Neural crest cell (in vitro differentiated cells): ENCODE measurements around the gene PLXNA1. TPM values are rescaled to one million over a fixed set of nuclear protein-coding genes. Genes with fewer than 3 reads are reported as not detected.

Source experiments
- DNase-seq: peaks from one replicate; pipeline ENCODE4 v3.0.0; 2021; ENCODE audit warnings: low read depth, mixed read lengths, low spot score
- H3K27ac Mint-ChIP-seq: one replicate; pipeline ENCODE4 v1.8.0; 2021; ENCODE audit warnings: mild to moderate bottlenecking, mixed read lengths; ENCODE audit not compliant: unreplicated experiment
- H3K27me3 Mint-ChIP-seq: 2 replicates; pipeline ENCODE4 v1.8.0; 2021; ENCODE audit warnings: low read depth, mild to moderate bottlenecking, mixed read lengths
- H3K36me3 Mint-ChIP-seq: 2 replicates; pipeline ENCODE4 v1.8.0; 2021; ENCODE audit warnings: low read depth, mild to moderate bottlenecking, mixed read lengths
- H3K4me1 Mint-ChIP-seq: 2 replicates; pipeline ENCODE4 v1.8.0; 2021; ENCODE audit warnings: mixed read lengths
- H3K4me3 Mint-ChIP-seq: one replicate; pipeline ENCODE4 v1.8.0; 2021; ENCODE audit warnings: mild to moderate bottlenecking, mixed read lengths
- H3K9me3 Mint-ChIP-seq: 2 replicates; pipeline ENCODE4 v1.8.0; 2021; ENCODE audit warnings: mixed read lengths
- long read RNA-seq: library from polyadenylated mRNA; unstranded; transcript quantifications from one replicate; pipeline ENCODE4 v2.0.0, GENCODE V29; 2020
- total RNA-seq: library from RNA; stranded (reverse); gene quantifications from 2 replicates; pipeline ENCODE4 v1.2.1, GENCODE V29; 2021
- TF ChIP-seq, protein P1 (sequence below): fragments of 200-600 bp; sonication (generic); conservative IDR thresholded peaks from 2 replicates; pipeline ENCODE4 v1.5.0; 2021; ENCODE audit warnings: antibody characterized with exemption, mild to moderate bottlenecking

PLXNA1 gene
- 90.4 and 94.0 TPM in 2 replicates for total RNA-seq
- long read RNA-seq, partial matches to known transcripts, result 1 of 5 reads
- long read RNA-seq, other reads (novel, unspliced or antisense), result 4 of 5 reads

DNA sequence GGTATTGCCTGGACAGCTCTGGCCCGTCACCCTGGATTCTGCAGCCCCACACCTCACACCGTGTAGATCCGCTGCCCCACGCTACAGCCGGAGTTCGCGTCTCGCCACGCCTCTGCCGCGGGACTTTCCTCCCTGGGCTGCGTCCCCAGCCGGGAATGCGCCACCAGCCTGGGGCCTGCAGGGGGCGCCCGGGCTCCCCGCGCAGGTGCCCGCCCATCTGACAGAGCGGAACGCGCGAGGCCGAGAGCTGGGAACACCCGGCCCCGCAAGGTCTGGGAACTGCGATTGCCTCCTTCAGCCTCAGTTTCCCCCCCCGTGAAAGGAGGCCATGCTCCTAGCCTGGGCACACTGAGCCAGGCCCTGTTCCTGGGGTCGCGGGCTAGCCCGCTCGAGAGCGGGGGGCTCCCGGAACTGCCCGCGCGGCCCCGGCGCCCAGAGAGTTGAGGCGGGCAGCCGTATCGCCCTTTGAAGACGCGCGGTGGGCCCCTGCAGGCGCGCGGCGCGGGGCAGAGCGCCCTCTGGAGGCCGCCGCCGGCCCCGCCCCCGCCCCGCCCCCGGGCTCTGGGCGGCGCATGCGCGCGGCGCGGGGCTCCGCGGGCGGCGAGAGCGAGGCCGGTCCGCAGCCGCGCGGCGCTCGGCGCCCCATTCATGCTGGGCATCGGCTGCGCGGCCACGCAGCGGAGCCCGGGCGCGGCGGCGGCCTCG is at the start of gene PLXNA1:
PLXNA1 (plus strand) TSS at position 645 of the 705 bp plus-strand sequence. CDS start 5,479 bp downstream, outside the sequence.
- Mint-ChIP-seq H3K27ac (no peak within 1 kb of the TSS), H3K9me3 (no peaks in the 10 kb centered on the region), H3K27me3 (peaks cover 16% of the 10 kb centered on the region)

DNA sequence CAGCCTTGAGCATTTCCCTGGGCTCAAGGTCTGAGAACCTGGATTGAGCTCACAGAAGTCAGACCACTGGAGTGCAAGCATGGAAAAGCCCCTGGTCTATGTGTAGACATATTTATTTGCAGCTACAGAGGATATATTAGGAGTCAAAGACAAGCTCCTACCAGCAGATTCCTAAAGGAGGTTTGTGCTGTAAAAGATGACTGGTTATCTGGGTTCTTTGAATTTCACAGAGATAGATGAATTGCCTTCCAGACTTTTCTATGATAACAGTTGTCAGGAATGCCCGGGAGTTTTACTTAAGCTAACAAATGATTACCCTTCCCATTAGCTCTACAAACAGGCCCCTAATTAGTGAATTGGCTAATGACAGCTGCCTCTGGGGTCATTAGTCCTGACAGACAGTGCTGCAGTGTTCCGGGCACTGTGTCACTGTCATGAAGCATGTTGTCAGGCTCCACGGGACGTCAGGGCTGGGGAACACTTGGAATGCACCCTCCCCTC is 48.8 kb upstream of the PLXNA1 start:
- no peaks in the 10 kb centered on the region for H3K36me3 Mint-ChIP-seq
- no peak overlapping the region for H3K4me3 Mint-ChIP-seq
- no peaks in the 10 kb centered on the region for H3K9me3 Mint-ChIP-seq
- H3K4me1 Mint-ChIP-seq, result peaks cover 19% of the 10 kb centered on the region
- no peak overlapping the region for H3K27ac Mint-ChIP-seq
- no peaks in the 10 kb centered on the region for H3K27me3 Mint-ChIP-seq
- TF ChIP-seq, protein P1, sequence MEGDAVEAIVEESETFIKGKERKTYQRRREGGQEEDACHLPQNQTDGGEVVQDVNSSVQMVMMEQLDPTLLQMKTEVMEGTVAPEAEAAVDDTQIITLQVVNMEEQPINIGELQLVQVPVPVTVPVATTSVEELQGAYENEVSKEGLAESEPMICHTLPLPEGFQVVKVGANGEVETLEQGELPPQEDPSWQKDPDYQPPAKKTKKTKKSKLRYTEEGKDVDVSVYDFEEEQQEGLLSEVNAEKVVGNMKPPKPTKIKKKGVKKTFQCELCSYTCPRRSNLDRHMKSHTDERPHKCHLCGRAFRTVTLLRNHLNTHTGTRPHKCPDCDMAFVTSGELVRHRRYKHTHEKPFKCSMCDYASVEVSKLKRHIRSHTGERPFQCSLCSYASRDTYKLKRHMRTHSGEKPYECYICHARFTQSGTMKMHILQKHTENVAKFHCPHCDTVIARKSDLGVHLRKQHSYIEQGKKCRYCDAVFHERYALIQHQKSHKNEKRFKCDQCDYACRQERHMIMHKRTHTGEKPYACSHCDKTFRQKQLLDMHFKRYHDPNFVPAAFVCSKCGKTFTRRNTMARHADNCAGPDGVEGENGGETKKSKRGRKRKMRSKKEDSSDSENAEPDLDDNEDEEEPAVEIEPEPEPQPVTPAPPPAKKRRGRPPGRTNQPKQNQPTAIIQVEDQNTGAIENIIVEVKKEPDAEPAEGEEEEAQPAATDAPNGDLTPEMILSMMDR, result no peak
- DNase-seq, result no peak

More for the DNA sequence above, at the start of gene PLXNA1:
- Mint-ChIP-seq H3K36me3 (no peaks in the 10 kb centered on the region), H3K4me3 (peak within 1 kb of the TSS; percentile 90), H3K4me1 (peaks cover 16% of the 10 kb centered on the region)
- DNase-seq, result peak; percentile 69
- TF ChIP-seq, protein P1, result peak; percentile 95

DNA sequence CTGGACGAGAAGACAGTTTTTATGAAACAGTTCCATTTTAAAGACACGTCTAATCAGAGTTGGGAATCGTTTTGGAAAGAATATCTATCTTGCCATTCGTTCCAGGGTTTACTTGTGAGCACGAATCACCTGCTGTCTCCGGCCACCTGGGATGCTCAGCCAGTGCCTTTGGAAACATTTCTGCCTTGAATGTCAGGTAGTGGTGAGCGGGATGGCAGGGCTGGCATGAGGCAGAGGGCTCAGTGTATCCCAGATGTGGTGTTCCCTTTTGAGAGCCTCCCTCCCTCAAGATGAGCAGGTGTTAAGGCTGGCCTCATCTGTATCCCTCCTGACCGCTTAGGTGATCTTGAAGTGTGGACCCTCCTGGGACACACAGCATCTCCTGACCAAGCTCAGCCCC is 47.9 kb upstream of the PLXNA1 start:
- no peak for DNase-seq
- Mint-ChIP-seq H3K27ac (no peak overlapping the region), H3K4me3 (no peak overlapping the region), H3K4me1 (peaks cover 23% of the 10 kb centered on the region), H3K9me3 (no peaks in the 10 kb centered on the region), H3K36me3 (no peaks in the 10 kb centered on the region), H3K27me3 (no peaks in the 10 kb centered on the region)
- TF ChIP-seq, protein P1, result no peak

DNA sequence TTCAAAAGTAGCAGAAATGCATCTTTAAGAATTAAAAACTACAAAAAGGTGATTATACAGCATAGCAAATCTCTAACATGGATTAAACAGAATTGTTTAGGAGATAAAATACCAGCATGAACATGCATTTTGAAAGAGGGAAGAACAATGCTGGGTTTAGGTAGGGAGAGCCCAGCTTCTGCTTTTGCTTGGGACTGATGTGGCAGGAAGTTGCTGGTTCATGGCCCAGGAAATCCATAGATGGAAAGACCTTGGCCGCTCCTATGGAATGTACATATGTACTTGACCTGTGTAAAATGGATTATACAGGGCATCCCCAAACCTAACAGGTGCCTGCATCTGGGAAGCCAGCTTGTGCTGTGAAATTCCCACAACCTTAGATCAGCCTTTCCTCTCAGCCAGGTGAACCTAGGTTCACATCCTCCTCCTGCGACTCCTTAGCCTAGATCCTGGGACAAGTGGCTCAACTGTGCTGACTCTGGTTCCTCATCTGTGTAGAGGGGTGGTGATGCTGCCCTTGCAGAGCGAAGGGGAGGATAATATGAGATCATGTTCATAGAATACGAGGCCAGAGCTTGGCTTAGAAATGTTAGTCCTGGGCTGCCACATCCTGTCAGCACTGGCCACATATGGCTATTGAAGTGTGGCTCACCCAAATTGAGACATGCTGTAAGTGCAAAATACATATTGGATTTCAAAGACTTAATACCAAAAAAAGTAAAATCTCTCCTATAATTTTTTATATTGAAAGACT is 47.0 kb upstream of the PLXNA1 start:
- Mint-ChIP-seq H3K9me3 (no peaks in the 10 kb centered on the region), H3K4me3 (no peak overlapping the region), H3K27ac (no peak overlapping the region), H3K27me3 (no peaks in the 10 kb centered on the region), H3K4me1 (peaks cover 23% of the 10 kb centered on the region), H3K36me3 (no peaks in the 10 kb centered on the region)
- DNase-seq, result no peak
- TF ChIP-seq, protein P1, result no peak

DNA sequence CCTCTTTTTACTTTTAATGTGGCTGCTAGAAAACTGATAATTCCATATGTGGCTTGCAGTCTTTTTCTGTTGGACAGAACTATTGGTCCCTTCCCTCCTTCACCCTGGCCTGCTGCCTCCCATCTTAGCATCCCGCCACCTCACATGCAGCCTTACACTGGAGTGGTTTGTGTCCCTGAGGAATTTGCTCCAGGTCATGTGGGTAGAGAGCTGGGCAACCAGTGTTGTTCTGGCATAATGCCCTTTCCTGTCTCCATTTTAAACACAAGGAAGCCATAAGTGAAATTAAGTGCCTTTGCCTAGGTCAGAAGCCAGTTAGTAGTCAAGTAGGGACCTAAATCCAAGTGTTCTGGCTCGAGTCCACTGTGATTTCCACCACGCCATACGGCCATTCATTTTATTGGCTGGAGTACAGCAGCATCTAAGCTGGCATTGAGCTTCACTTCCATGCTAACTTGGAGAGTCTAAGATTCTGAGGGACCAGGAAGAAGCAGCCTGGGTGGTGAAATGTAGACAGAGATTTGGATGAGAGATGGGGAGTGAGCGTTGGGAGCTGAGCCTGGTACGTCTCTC is 46.0 kb upstream of the PLXNA1 start:
- H3K27me3 Mint-ChIP-seq, result no peaks in the 10 kb centered on the region
- no peaks in the 10 kb centered on the region for H3K9me3 Mint-ChIP-seq
- H3K36me3 Mint-ChIP-seq, result no peaks in the 10 kb centered on the region
- DNase-seq, result no peak
- peaks cover 23% of the 10 kb centered on the region for H3K4me1 Mint-ChIP-seq
- no peak overlapping the region for H3K4me3 Mint-ChIP-seq
- TF ChIP-seq, protein P1, result no peak
- no peak overlapping the region for H3K27ac Mint-ChIP-seq
